GM10266 (cell line): ENCODE data around the gene SGCD.

ENCODE experiments used
- DNase-seq: peaks from one replicate; pipeline ENCODE4 v3.0.0; 2012; ENCODE audit errors: extremely low spot score
- TF ChIP-seq, protein P1 (sequence below): IDR thresholded peaks from 2 replicates; pipeline ENCODE4 v1.5.1; 2012; ENCODE audit warnings: mild to moderate bottlenecking, low read depth; ENCODE audit not compliant: control insufficient read depth, insufficient read depth; ENCODE audit errors: missing control alignments

SGCD gene

DNA sequence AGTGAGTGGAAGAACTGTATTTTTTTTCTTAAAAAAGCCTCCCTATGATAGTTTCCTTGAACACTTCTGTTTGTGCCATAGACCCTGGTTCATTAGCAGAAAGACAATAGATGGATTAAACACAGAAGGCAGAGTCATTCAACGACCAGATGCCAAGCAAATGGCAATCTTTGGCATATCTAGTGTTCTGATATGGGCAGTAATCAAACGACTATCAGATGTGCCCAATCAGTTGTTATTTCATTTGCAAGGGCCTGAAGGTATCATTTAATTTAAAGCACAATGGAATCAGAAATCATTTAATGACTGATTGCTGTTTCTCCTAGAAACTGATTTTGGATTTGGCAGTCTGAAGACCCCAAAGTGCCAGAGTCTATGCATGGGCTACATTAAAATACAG, 61.3 kb downstream of the SGCD start:
- TF ChIP-seq, protein P1, sequence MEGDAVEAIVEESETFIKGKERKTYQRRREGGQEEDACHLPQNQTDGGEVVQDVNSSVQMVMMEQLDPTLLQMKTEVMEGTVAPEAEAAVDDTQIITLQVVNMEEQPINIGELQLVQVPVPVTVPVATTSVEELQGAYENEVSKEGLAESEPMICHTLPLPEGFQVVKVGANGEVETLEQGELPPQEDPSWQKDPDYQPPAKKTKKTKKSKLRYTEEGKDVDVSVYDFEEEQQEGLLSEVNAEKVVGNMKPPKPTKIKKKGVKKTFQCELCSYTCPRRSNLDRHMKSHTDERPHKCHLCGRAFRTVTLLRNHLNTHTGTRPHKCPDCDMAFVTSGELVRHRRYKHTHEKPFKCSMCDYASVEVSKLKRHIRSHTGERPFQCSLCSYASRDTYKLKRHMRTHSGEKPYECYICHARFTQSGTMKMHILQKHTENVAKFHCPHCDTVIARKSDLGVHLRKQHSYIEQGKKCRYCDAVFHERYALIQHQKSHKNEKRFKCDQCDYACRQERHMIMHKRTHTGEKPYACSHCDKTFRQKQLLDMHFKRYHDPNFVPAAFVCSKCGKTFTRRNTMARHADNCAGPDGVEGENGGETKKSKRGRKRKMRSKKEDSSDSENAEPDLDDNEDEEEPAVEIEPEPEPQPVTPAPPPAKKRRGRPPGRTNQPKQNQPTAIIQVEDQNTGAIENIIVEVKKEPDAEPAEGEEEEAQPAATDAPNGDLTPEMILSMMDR, result no peak
- DNase-seq, result no peak

DNA sequence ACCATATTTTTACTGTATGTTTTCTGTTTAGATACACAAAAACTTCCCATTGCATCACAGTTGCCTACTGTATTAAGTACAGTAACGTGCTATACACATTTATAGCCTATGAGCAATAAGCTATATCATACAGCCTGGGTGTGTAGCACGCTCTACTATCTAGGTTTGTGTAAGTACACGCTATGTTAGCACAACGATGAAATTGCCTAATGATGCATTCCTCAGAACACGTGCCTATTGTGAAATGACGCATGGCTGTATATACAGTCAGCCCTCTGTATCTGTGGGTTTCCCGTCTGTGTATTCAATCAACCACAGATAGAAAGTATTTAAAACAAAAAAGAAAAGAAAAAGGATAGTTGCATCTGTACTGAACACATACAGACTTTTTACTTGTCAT, 64.2 kb downstream of the SGCD start:
- TF ChIP-seq, protein P1, result no peak
- DNase-seq, result no peak

DNA sequence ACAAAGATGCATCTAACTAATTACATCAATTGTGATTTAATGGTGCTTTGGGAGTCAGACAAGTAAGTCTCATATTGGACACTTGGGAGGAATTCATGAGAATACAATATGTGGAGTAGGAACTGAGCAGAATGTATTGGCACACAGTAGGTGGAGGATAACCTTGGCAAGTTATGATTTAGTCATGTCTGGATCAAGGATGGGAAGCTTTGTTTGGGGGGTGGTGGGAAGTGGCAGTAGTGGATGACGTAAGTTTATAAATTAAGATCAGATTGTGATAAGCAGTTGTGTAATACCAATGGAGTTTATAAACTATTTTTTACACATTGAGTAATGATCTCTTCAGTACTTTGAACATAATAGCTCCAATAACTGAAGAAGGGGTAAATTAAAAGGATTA, 67.0 kb downstream of the SGCD start:
- DNase-seq, result no peak
- TF ChIP-seq, protein P1, result no peak

DNA sequence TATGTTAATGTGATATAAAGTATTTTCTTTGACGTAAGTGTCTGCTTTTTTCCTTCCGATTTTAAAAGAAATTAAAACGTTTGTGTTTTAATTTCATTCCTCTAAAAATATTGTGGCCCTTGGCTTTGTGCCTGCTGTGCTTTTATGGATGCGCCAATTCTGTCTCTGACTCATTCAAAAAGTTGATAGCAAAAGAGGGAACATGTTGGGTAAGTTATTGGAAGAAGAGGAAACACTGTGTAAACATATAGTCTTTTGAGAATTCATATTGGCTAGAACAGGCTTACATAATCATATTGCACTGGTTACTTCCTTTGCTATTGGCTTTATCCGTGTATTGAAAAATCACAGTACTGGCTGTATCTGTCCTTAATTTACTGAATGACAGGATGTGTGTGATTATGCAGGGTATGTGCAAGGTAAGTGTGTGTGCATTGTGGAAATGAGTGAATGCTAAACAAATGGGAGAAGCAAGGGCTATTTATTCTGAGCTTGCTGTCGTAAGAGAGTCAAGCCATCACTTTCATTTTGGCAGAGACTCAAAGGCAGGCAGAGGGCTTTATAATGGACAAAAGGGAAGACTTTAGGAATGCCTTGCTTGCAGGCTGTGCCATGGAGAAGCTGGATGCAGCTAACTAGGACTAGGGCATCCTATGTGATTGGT, 67.8 kb downstream of the SGCD start:
- TF ChIP-seq, protein P1, result no peak
- no peak for DNase-seq

DNA sequence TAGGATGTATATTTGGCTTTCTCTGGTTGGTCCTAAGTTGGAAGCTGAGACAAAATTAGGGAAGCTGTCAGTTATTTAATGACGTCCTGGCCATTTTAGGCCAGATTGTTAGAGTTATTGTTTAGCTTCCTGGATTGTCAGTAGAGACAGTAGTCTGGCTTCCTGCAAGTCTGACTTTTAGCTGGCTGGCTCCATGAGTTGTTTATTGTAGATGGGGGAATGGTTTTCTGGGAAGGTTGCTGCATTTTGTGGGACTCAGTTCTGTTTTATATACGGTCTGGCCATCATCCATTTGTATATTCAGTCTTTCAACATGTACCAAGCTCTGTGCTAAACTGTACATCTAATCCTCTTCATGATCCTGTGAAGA, 68.3 kb downstream of the SGCD start:
- no peak for DNase-seq
- TF ChIP-seq, protein P1, result no peak

DNA sequence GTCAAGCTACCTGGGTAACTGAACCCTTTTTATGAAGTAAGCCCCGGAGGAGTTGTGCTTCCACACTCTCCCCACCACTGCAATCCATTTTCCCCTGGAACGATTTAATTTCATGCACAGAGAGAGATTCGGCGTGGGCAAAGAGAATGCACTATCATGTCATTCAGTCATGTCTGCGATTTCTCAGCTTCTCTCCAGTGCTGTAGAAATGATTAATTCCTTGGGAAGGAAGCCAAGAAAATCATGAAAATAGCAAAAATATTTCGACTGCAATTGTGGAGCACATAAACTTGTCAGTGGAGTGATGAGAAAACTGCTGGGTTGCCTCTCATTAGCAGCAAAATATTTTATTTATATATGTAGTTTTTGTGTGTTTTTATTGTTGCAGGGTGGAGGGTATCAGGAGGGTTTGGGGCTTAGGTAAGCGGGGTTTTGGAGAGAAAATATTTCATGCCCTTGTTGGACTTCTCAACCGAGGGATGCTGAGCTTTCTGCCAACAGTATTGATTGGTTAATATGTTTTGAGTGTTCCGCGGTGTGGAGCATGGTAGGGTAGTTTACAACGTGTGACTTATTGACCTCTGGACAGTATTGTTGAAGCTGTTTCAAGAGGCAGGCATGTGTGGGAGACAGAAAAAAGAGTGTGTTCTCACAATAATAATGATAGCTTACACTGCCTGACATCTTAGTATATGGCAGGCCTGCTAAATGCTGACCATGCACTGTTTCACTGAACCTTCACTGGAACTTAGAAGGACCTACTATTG, 69.3 kb downstream of the SGCD start:
- TF ChIP-seq, protein P1, result no peak
- no peak for DNase-seq

DNA sequence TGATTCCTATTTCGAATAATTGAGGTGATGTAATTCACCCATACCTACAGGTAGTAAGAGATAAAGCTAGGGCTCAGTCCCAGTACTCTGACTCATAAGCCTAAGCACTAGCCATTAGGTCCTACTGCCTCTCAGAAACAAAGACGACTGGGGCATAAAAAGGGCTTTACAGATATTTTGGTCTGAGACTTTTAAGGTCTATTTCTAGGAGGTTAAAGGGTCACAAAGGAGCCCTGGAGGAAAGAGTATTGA, 69.8 kb downstream of the SGCD start:
- TF ChIP-seq, protein P1, result no peak
- no peak for DNase-seq
